Body of pancreas (tissue), 4 donors: ENCODE data around the gene SAMD8.

ENCODE experiments used
- POLR2A ChIP-seq, 3 donors: fragments of 450-650 bp; IDR thresholded peaks; one replicate each; pipeline ENCODE4 v1.6.1; 2016; ENCODE audit warnings: antibody characterized with exemption in 3 of 3, mild to moderate bottlenecking in 2 of 3
- TF ChIP-seq, protein P1 (sequence below), 7 experiments: fragments of 450-650 bp in 4 of 7; fragments of 200-600 bp in 3 of 7; sonication (generic) in 3 of 7; IDR thresholded peaks; one replicate each; pipeline ENCODE4 v1.5.1; 2016 to 2019; ENCODE audit warnings: antibody characterized with exemption in 7 of 7

- no peak for TF ChIP-seq POLR2A (IDR thresholded peaks at IDR 0.05)
- TF ChIP-seq, protein P1, sequence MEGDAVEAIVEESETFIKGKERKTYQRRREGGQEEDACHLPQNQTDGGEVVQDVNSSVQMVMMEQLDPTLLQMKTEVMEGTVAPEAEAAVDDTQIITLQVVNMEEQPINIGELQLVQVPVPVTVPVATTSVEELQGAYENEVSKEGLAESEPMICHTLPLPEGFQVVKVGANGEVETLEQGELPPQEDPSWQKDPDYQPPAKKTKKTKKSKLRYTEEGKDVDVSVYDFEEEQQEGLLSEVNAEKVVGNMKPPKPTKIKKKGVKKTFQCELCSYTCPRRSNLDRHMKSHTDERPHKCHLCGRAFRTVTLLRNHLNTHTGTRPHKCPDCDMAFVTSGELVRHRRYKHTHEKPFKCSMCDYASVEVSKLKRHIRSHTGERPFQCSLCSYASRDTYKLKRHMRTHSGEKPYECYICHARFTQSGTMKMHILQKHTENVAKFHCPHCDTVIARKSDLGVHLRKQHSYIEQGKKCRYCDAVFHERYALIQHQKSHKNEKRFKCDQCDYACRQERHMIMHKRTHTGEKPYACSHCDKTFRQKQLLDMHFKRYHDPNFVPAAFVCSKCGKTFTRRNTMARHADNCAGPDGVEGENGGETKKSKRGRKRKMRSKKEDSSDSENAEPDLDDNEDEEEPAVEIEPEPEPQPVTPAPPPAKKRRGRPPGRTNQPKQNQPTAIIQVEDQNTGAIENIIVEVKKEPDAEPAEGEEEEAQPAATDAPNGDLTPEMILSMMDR (IDR thresholded peaks at IDR 0.05), result peak in 3 of 7 experiments; percentile 12 to 19 (median 14)
Measured at GRCh38 chr10:75191821-75192568, 80.5 kb downstream of the SAMD8 start.
